HL-60 (cell line): ENCODE data around the gene SCAF11.

Experiments
- REST ChIP-seq: IDR thresholded peaks from 2 replicates; pipeline ENCODE4 v1.6.1; 2012; ENCODE audit warnings: low read depth; ENCODE audit not compliant: insufficient replicate concordance
- TF ChIP-seq, protein P1 (sequence below): IDR thresholded peaks from one replicate; pipeline ENCODE4 v1.5.1; 2011; ENCODE audit warnings: low read length, control low read depth, inconsistent platforms; ENCODE audit not compliant: insufficient read depth

DNA sequence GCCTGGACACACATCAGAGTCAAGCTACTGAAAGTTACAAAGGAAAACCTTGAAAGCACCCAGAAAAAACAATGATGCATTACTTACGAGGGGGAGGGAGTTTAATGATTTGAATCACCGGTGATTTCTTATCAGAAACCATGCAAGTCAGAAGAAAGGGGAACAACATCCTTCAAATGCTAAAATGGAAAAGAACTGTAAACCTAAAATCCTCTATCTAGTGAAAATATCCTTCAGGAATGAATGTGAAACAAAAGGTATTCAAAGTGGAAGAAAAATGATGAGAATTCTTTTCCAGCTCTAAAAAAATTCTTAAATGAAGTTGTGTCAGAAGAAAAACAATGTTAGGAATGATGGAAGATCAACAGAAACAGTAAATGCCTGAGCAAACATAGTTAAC, 16.8 kb downstream of the SCAF11 start:
- TF ChIP-seq, protein P1, sequence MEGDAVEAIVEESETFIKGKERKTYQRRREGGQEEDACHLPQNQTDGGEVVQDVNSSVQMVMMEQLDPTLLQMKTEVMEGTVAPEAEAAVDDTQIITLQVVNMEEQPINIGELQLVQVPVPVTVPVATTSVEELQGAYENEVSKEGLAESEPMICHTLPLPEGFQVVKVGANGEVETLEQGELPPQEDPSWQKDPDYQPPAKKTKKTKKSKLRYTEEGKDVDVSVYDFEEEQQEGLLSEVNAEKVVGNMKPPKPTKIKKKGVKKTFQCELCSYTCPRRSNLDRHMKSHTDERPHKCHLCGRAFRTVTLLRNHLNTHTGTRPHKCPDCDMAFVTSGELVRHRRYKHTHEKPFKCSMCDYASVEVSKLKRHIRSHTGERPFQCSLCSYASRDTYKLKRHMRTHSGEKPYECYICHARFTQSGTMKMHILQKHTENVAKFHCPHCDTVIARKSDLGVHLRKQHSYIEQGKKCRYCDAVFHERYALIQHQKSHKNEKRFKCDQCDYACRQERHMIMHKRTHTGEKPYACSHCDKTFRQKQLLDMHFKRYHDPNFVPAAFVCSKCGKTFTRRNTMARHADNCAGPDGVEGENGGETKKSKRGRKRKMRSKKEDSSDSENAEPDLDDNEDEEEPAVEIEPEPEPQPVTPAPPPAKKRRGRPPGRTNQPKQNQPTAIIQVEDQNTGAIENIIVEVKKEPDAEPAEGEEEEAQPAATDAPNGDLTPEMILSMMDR = no peak
- no peak for TF ChIP-seq REST
